ENCODE measurements around the gene UXS1.

The UXS1 gene

GRCh38 chr2:106187273-106187891 is 6.7 kb downstream of the UXS1 start:
- no peak for DNase-seq

GRCh38 chr2:106185475-106186184 is 8.5 kb downstream of the UXS1 start:
- DNase-seq: no peak

- DNase-seq: peak; percentile 28
Observed at GRCh38 chr2:106184857-106185256, 9.2 kb downstream of the UXS1 start.

GRCh38 chr2:106184394-106184793 is 9.7 kb downstream of the UXS1 start:
- DNase-seq: no peak

- peak; percentile 4 for DNase-seq
Observed at GRCh38 chr2:106183101-106183696, 10.9 kb downstream of the UXS1 start.

- DNase-seq: no peak
Observed at GRCh38 chr2:106181064-106181463, 13.0 kb downstream of the UXS1 start.

- DNase-seq: no peak
Observed at GRCh38 chr2:106180602-106181001, 13.5 kb downstream of the UXS1 start.

GRCh38 chr2:106178716-106179115 is 15.4 kb downstream of the UXS1 start:
- no peak for DNase-seq

GRCh38 chr2:106177581-106177980 is 16.5 kb downstream of the UXS1 start:
- no peak for DNase-seq

- no peak for DNase-seq
Observed at GRCh38 chr2:106176446-106177099, 17.5 kb downstream of the UXS1 start.

GRCh38 chr2:106175086-106175850 is 18.8 kb downstream of the UXS1 start:
- no peak for DNase-seq

GRCh38 chr2:106174056-106174455 is 20.0 kb downstream of the UXS1 start:
- no peak for DNase-seq

GRCh38 chr2:106172649-106173048 is 21.5 kb downstream of the UXS1 start:
- DNase-seq: no peak

- DNase-seq: no peak
Observed at GRCh38 chr2:106168657-106169056, 25.4 kb downstream of the UXS1 start.

- no peak for DNase-seq
Observed at GRCh38 chr2:106167067-106167466, 27.0 kb downstream of the UXS1 start.

GRCh38 chr2:106165561-106165960 is 28.5 kb downstream of the UXS1 start:
- DNase-seq: no peak

- no peak for DNase-seq
Observed at GRCh38 chr2:106165029-106165428, 29.1 kb downstream of the UXS1 start.

- DNase-seq: peak; percentile 38
Observed at GRCh38 chr2:106163948-106164545, 30.1 kb downstream of the UXS1 start.

- peak; percentile 34 for DNase-seq
Observed at GRCh38 chr2:106161938-106162820, 31.9 kb downstream of the UXS1 start.

- no peak for DNase-seq
Observed at GRCh38 chr2:106161341-106161740, 32.8 kb downstream of the UXS1 start.

- no peak for DNase-seq
Observed at GRCh38 chr2:106160786-106161261, 33.3 kb downstream of the UXS1 start.

Data from fibroblast of upper back skin (primary cell).